Right lobe of liver (tissue), 4 donors: ENCODE results near the gene POLR3E.

Experiments
- CTCF ChIP-seq, 4 donors: fragments of 200-600 bp in 3 of 4; fragments of 450-650 bp in 1 of 4; IDR thresholded peaks; one replicate each; pipeline versions ENCODE4 v1.5.1 to v1.8.0; 2016 to 2022; ENCODE audit warnings: antibody characterized with exemption in 4 of 4, mild to moderate bottlenecking in 2 of 4
- POLR2A ChIP-seq: fragments of 450-650 bp; IDR thresholded peaks from one replicate; pipeline ENCODE4 v1.6.1; 2017; ENCODE audit warnings: antibody characterized with exemption, mild to moderate bottlenecking
- donor health status: DM: no; HTN: no; CAD: no.
- donor health status: DM: no; HTN: no; CAD: no.
- donor health status: DM: no; HTN: yes; CAD: no.

- TF ChIP-seq CTCF (IDR thresholded peaks at IDR 0.05) (no peak), POLR2A (no peak)
Observed at GRCh38 chr16:22257440-22257839, 39.8 kb upstream of the POLR3E start.
